ENCODE measurements around the gene RNFT2. TPM values are rescaled to one million over a fixed set of nuclear protein-coding genes. Genes with fewer than 3 reads are reported as not detected.

Gene RNFT2
- 10.1 and 11.6 TPM in 2 replicates for total RNA-seq

- H3K4me1 Mint-ChIP-seq, result peaks cover 13% of the 10 kb centered on the region
- peak within 1 kb of the TSS; percentile 89 for H3K27ac Mint-ChIP-seq
- DNase-seq, result peak; percentile 100
- no peaks in the 10 kb centered on the region for H3K9me3 Mint-ChIP-seq
- no peaks in the 10 kb centered on the region for H3K27me3 Mint-ChIP-seq
- peak within 1 kb of the TSS; percentile 87 for H3K4me3 Mint-ChIP-seq
- intact Hi-C loops (cut with micrococcal nuclease), result loop anchor here (1.0 to 5.0 kb wide), 6 partner anchors 81 to 461 kb away; partner anchors contain the start of genes FBXO21, MED13L and TESC
- H3K36me3 Mint-ChIP-seq (ENCODE audit: low read depth), result peaks cover 19% of the 10 kb centered on the region
Observed at GRCh38 chr12:116737774-116738657, at the start of gene RNFT2, which contains the start of gene SPRING1. TSS of gene RNFT2 (plus strand) at chr12:116738315. CDS start at chr12:116740498, 2,183 bp downstream. TSS of gene SPRING1 (minus strand) at chr12:116738069. CDS start at chr12:116737900, 169 bp downstream.

GRCh38 chr12:116689521-116689920, 48.6 kb upstream of the RNFT2 start:
- Mint-ChIP-seq H3K4me3 (no peak overlapping the region), H3K36me3 (ENCODE audit: low read depth) (no peaks in the 10 kb centered on the region), H3K4me1 (peaks cover 6% of the 10 kb centered on the region), H3K27ac (no peak overlapping the region), H3K27me3 (peaks cover 30% of the 10 kb centered on the region), H3K9me3 (no peaks in the 10 kb centered on the region)
- intact Hi-C loops (cut with micrococcal nuclease), result no loop called here
- no peak for DNase-seq

GRCh38 chr12:116689979-116690744, 48.0 kb upstream of the RNFT2 start:
- Mint-ChIP-seq H3K4me3 (no peak overlapping the region), H3K27me3 (peaks cover 37% of the 10 kb centered on the region), H3K36me3 (ENCODE audit: low read depth) (no peaks in the 10 kb centered on the region), H3K4me1 (peaks cover 9% of the 10 kb centered on the region), H3K27ac (no peak overlapping the region), H3K9me3 (no peaks in the 10 kb centered on the region)
- DNase-seq, result no peak
- intact Hi-C loops (cut with micrococcal nuclease), result no loop called here

GRCh38 chr12:116691205-116691604, 46.9 kb upstream of the RNFT2 start:
- Mint-ChIP-seq H3K27ac (no peak overlapping the region), H3K4me1 (peaks cover 13% of the 10 kb centered on the region), H3K36me3 (ENCODE audit: low read depth) (no peaks in the 10 kb centered on the region), H3K27me3 (peaks cover 41% of the 10 kb centered on the region), H3K9me3 (no peaks in the 10 kb centered on the region), H3K4me3 (no peak overlapping the region)
- no peak for DNase-seq
- intact Hi-C loops (cut with micrococcal nuclease), result no loop called here

- intact Hi-C loops (cut with micrococcal nuclease), result no loop called here
- Mint-ChIP-seq H3K27ac (no peak overlapping the region), H3K9me3 (no peaks in the 10 kb centered on the region), H3K4me1 (peaks cover 13% of the 10 kb centered on the region), H3K27me3 (peaks cover 45% of the 10 kb centered on the region), H3K36me3 (ENCODE audit: low read depth) (no peaks in the 10 kb centered on the region), H3K4me3 (no peak overlapping the region)
- DNase-seq, result no peak
Observed at GRCh38 chr12:116691636-116692035, 46.5 kb upstream of the RNFT2 start.

GRCh38 chr12:116692605-116693004, 45.5 kb upstream of the RNFT2 start:
- no peak overlapping the region for H3K27ac Mint-ChIP-seq
- H3K36me3 Mint-ChIP-seq (ENCODE audit: low read depth), result no peaks in the 10 kb centered on the region
- no peak for DNase-seq
- H3K4me1 Mint-ChIP-seq, result peaks cover 12% of the 10 kb centered on the region
- H3K9me3 Mint-ChIP-seq, result no peaks in the 10 kb centered on the region
- H3K27me3 Mint-ChIP-seq, result peaks cover 45% of the 10 kb centered on the region
- no peak overlapping the region for H3K4me3 Mint-ChIP-seq
- intact Hi-C loops (cut with micrococcal nuclease), result no loop called here

- intact Hi-C loops (cut with micrococcal nuclease), result no loop called here
- no peaks in the 10 kb centered on the region for H3K9me3 Mint-ChIP-seq
- H3K27ac Mint-ChIP-seq, result no peak overlapping the region
- H3K27me3 Mint-ChIP-seq, result peaks cover 45% of the 10 kb centered on the region
- no peak for DNase-seq
- H3K36me3 Mint-ChIP-seq (ENCODE audit: low read depth), result no peaks in the 10 kb centered on the region
- peaks cover 12% of the 10 kb centered on the region for H3K4me1 Mint-ChIP-seq
- H3K4me3 Mint-ChIP-seq, result no peak overlapping the region
Observed at GRCh38 chr12:116693286-116694227, 44.6 kb upstream of the RNFT2 start.

- Mint-ChIP-seq H3K27ac (no peak overlapping the region), H3K4me3 (no peak overlapping the region), H3K36me3 (ENCODE audit: low read depth) (no peaks in the 10 kb centered on the region), H3K27me3 (peaks cover 42% of the 10 kb centered on the region), H3K4me1 (peaks cover 12% of the 10 kb centered on the region), H3K9me3 (no peaks in the 10 kb centered on the region)
- no peak for DNase-seq
- intact Hi-C loops (cut with micrococcal nuclease), result no loop called here
Observed at GRCh38 chr12:116694653-116695463, 43.3 kb upstream of the RNFT2 start.

- intact Hi-C loops (cut with micrococcal nuclease), result no loop called here
- no peak overlapping the region for H3K27ac Mint-ChIP-seq
- H3K27me3 Mint-ChIP-seq, result peaks cover 37% of the 10 kb centered on the region
- H3K9me3 Mint-ChIP-seq, result no peaks in the 10 kb centered on the region
- H3K4me3 Mint-ChIP-seq, result no peak overlapping the region
- peaks cover 12% of the 10 kb centered on the region for H3K4me1 Mint-ChIP-seq
- H3K36me3 Mint-ChIP-seq (ENCODE audit: low read depth), result no peaks in the 10 kb centered on the region
- no peak for DNase-seq
Observed at GRCh38 chr12:116695464-116695725, 42.7 kb upstream of the RNFT2 start.

GRCh38 chr12:116697305-116697704, 40.8 kb upstream of the RNFT2 start:
- Mint-ChIP-seq H3K4me1 (peaks cover 12% of the 10 kb centered on the region), H3K4me3 (no peak overlapping the region), H3K27ac (no peak overlapping the region), H3K27me3 (peaks cover 39% of the 10 kb centered on the region), H3K36me3 (ENCODE audit: low read depth) (no peaks in the 10 kb centered on the region), H3K9me3 (no peaks in the 10 kb centered on the region)
- DNase-seq, result peak; percentile 64
- intact Hi-C loops (cut with micrococcal nuclease), result no loop called here

GRCh38 chr12:116697716-116698115, 40.4 kb upstream of the RNFT2 start:
- Mint-ChIP-seq H3K27ac (no peak overlapping the region), H3K36me3 (ENCODE audit: low read depth) (no peaks in the 10 kb centered on the region), H3K4me1 (peaks cover 10% of the 10 kb centered on the region), H3K27me3 (peaks cover 37% of the 10 kb centered on the region), H3K4me3 (no peak overlapping the region), H3K9me3 (no peaks in the 10 kb centered on the region)
- DNase-seq, result no peak
- intact Hi-C loops (cut with micrococcal nuclease), result no loop called here

GRCh38 chr12:116698116-116698515, 40.0 kb upstream of the RNFT2 start:
- H3K4me3 Mint-ChIP-seq, result no peak overlapping the region
- intact Hi-C loops (cut with micrococcal nuclease), result no loop called here

More at GRCh38 chr12:116698116-116698515, 40.0 kb upstream of the RNFT2 start:
- peaks cover 34% of the 10 kb centered on the region for H3K27me3 Mint-ChIP-seq
- peaks cover 8% of the 10 kb centered on the region for H3K4me1 Mint-ChIP-seq
- DNase-seq, result no peak
- H3K36me3 Mint-ChIP-seq (ENCODE audit: low read depth), result no peaks in the 10 kb centered on the region
- H3K27ac Mint-ChIP-seq, result no peak overlapping the region
- H3K9me3 Mint-ChIP-seq, result no peaks in the 10 kb centered on the region

Measured in activated CD4-positive, alpha-beta T cell treated with anti-CD3 and anti-CD28 coated beads, Interleukin-2, amount 10 ng/mL, durations not matched to agents 24 days and 14 days (primary cell).